SW480 (cell line): Measurements from ENCODE around the gene NALF2.

Experiments
- DNase-seq: peaks from one replicate; pipeline ENCODE4 v3.0.0-alpha.2; 2016; ENCODE audit warnings: low spot score

NALF2 gene

GRCh38 chrX:69503782-69504625, at the start of gene NALF2:
TSS of gene NALF2 (plus strand) at chrX:69504326. CDS start at chrX:69505283, 957 bp downstream.
- no peak for DNase-seq

GRCh38 chrX:69457756-69458155, 46.4 kb upstream of the NALF2 start:
- DNase-seq = peak; percentile 88

GRCh38 chrX:69466546-69466945, 37.6 kb upstream of the NALF2 start:
- no peak for DNase-seq

- no peak for DNase-seq
These were observed 34.2 kb upstream of the NALF2 start for GRCh38 chrX:69469975-69470374.

DNA sequence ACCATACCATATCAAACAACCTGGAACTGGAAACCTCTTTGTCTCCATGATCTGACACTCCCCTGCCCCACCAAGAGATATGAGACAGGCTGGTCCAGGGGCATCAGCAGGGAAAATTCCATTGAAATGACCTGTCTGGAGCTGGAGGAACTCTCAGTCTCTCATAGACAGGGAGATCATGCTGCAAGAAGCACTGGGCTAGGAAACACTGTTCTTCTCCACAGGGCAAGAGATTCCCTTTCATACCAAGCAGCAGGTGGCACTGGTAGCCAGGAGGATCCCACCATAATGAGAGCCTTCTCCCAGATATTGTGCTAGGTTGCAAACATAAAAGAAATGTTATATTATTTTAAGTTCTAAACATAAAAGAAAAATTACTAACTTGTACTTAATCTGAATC, 14.5 kb upstream of the NALF2 start:
- DNase-seq = no peak

DNA sequence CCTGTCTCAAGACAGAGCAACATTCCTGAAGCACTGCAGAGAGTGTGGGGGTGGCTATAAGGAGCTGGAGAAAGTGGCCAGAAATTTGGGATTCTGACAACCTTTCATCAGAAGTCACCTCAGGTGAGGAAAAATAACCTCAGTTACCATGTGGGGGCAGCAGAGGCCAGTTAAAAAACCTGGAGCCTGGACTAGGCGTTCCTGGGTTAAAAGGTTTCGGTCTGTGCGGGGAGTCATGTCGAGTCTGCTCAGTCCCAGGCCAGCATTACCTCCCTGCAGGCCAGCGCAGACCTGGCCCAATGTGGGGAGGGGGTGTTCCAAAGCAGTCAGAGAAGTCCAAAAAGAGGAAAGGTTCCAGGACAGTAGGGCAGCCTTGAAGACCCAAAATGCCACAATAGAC, 10.9 kb upstream of the NALF2 start:
- no peak for DNase-seq

- DNase-seq = no peak
These were observed 10.4 kb upstream of the NALF2 start for GRCh38 chrX:69493766-69494165.

DNA sequence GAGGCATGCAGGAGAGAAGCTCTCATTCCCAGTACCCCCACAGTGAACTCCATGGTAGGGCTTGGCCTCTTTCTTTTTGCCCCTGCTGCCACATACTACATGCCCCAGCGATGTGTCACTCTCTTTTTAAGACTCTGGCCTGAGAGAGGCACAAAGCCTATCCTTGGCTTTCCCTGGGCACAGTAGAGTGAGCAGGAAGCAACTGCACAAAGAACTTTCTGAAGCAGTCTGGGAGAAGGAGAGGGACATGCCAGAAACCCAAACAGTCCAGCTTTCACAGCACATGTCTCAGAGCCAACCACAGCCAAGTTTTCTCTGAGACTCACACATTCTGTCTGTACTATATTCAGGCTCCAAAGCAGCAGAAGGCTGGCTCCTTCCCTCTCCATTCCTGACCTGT, 7.9 kb upstream of the NALF2 start:
- no peak for DNase-seq

- DNase-seq = no peak
These were observed 2.7 kb upstream of the NALF2 start for GRCh38 chrX:69501429-69501828.

DNA sequence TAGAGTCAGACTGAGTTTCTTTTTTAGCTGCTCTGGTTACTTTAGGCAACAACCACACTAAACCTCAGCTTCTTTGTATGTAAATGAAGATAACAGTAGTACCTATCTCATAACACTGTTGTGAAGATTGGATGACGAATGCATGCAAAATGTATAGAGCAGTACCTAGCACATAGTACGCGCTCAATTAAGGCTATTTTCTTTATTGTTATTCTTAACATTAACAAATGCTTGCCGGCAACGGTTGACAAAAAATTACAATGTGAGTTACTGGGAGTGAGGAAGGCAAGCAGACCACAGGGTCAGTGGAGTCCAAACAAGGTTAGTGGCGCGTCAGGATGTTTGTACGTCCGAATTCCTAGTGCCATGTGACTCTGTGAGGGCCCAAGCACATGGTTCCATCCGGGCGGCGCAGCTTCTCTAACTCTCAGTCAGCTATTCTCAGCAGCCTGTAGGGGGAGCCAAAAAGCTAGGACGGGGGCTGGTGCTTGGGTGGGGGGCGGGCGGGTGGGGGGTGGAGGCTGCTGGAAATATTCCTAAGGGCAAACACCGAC, 821 bp upstream of the NALF2 start:
- no peak for DNase-seq

DNA sequence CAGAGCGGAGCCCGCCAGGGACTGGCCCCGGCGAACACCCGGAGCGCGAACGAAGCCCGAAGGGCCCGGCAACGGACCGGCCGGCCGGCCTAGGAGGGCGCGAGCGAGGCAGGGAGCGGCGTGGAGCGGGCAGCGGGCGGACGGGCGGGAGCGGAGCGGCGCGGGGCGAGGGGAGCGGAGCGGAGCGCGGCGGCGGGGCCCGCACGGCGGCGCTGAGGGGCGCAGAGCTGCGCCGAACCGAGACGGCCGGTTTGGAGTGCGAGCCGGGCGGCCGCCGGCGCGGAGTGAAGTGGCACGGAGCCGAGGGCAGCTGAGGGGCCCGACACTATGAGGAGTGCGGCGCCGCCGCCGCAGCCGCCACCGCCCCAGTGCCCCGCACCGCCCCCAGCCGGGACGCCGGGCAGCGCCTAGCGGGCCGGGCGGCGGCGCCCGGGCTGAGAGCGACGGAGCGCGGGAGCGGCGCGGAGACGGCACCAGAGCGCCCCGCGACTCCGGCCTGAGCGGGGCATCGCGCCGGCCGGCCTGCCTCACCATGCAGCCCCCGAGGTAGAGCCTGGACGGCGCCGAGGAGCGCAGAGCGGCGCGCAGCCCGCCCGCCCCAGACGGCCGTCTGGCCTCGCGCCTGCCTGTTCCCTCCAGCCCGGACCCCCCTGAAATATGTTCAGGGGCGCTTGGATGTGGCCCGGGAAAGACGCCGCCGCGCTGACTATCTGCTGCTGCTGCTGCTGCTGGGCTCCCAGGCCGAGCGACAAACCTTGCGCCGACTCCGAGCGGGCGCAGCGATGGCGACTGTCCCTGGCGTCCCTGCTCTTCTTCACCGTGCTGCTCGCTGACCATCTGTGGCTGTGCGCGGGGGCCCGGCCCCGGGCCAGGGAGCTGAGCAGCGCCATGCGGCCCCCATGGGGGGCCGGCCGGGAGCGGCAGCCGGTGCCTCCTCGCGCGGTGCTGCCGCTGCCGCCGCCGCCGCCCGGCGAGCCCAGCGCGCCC, 793 bp downstream of the NALF2 start:
- DNase-seq = no peak

DNA sequence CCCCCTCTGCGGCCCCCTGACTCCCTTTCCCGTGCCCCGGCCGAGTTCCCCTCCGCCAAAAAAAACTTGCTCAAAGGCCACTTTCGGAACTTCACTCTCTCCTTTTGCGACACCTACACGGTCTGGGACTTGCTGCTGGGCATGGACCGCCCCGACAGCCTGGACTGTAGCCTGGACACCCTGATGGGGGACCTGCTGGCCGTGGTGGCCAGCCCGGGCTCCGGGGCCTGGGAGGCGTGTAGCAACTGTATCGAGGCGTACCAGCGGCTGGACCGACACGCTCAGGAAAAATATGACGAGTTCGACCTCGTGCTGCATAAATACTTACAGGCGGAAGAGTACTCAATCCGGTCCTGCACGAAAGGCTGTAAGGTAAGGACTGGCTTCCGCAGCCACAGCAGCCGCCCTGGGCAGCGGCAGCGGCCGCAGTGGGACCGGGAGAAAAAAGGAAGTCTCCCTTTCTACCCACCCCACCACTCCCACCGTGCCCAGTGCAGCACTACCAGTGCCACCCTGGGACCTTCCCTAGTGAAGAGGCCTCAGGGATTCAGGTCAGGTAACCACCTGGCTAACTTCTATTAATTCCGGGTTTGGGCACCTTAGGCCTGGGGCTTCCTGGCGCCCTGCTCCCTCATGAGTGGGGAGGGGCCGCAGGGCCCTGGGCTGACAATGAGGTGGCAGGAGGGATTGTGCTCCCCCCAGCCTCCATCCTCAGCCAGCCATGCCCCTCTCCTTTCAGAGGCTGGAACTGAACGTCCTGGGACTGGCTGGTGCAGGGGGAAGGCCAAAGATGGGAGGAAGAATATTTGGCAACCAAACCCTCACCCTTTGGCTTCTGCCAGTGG, 1.9 kb downstream of the NALF2 start:
- DNase-seq = no peak

- DNase-seq = no peak
These were observed 2.7 kb downstream of the NALF2 start for GRCh38 chrX:69506617-69507499.

DNA sequence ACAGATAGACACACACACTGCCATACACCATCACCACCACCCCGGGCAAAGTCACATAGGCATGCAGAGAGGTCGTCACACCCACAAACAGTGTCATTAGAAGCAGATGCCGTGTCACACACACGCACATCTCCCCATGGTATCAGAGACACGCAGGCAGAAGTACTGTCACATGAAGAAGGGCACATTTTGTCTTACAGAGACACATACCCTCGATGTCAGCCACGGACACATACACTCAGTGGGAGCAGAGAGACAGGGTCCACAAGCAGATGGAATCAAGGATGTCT, 3.3 kb downstream of the NALF2 start:
- no peak for DNase-seq

- no peak for DNase-seq
These were observed 4.5 kb downstream of the NALF2 start for GRCh38 chrX:69508610-69509009.

GRCh38 chrX:69510137-69510715, 6.1 kb downstream of the NALF2 start:
- DNase-seq = no peak

DNA sequence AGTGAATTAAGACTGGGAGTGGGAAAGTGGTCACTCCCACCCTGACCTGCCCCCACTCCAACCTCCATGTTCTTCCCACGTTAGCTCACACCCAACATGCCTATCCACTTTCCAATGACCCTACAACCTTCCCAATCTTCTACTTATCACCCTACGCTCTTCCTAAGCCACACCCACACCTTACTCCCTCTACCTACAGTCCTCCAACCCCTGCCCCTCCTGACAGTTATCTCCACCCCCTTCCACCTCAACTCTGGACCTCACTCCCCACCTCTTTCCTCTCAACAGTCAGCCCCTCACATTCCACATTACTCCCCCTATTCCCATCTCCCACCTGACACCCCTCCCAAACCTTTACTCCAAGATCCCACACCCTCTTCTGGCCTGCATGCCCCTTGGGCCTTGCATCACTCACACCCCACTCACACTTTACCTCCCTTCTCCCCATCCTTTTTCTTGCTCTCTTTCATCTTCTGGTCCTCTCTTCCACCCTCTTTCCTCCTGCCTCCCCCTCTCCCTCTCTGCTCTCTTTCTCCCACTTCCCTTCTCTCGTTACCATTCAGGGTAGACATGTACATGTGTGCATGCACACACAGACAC, 6.9 kb downstream of the NALF2 start:
- DNase-seq = no peak

DNA sequence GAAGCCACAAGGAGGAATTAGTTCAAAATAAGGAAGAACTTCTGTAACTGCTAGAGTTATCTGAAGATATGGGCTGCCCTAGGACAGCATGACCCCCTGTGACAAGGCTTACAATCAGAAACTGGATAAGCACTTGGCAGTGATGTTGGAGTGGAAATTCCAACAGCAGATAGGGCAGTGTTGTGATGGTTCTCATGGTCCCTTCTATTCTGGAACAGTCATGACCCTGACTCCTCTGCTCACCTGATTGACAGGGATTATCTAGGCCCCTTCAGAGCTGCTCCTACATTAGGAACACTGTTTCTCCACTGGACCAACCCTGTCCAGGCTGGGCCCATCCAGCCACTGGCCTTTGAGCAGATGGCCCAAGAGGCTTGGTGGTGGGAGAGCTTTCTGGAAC, 17.9 kb downstream of the NALF2 start:
- no peak for DNase-seq

DNA sequence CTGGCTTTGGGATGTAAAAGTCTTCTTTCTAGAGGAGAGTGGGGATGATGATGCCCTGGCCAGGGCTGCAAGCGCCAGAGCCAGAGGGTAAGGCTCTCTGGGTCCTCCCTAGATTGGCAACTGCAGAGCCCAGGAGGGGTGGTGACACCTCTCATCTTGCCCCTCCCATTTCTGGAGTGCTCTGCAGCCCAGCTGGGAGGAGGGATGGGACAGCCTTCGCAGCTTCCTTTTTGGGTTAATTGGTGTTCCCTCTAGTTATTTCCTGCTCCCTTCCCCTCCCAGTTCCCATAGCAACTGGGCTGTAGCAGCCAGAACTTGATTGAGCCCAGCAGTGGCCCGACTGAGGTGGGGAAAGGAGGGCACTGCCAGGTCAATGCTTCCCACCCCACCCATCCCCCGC, 19.2 kb downstream of the NALF2 start:
- DNase-seq = no peak

DNA sequence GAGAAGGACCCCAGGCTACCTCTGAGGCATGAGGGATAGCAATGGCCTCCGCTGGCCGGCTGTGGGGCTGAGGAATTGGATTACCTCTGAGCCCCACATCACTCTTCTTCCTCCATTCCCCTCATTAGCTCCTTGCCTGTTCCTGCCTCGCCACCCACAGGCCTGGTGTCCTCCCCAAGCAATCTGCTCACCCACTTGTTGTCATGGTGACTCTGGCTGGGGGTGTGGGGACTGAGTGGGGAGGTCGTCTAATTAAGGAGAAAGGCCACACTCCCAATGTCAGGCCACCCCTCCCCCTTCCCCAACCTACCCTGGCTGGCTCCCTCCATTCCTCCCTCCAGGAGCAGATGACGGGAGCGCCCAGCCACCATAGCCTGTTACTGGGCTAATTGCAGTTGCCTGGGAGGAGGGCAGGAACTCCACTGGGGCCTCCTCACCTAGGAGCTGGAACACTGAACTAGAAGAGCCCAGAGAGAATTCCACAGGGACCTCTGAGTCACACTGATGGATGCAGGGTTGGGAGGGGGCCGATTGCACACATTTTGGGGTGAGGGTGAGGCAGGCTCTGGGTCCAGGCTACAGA, 20.7 kb downstream of the NALF2 start:
- no peak for DNase-seq
